HG03025 (cell line): Measurements from ENCODE around the gene RMND5A.

ENCODE experiments used
- ATAC-seq: cut with Tn5 transposase; IDR thresholded peaks from one replicate; pipeline ENCODE4 v1.9.1; 2021; ENCODE audit warnings: mild to moderate bottlenecking, moderate library complexity; ENCODE audit not compliant: unreplicated experiment, low FRiP score

The RMND5A gene

GRCh38 chr2:86719637-86720539 is at the start of gene RMND5A:
TSS of gene RMND5A (plus strand) at chr2:86720291. CDS start at chr2:86720668, 377 bp downstream.
- peak; percentile 91 for ATAC-seq

DNA sequence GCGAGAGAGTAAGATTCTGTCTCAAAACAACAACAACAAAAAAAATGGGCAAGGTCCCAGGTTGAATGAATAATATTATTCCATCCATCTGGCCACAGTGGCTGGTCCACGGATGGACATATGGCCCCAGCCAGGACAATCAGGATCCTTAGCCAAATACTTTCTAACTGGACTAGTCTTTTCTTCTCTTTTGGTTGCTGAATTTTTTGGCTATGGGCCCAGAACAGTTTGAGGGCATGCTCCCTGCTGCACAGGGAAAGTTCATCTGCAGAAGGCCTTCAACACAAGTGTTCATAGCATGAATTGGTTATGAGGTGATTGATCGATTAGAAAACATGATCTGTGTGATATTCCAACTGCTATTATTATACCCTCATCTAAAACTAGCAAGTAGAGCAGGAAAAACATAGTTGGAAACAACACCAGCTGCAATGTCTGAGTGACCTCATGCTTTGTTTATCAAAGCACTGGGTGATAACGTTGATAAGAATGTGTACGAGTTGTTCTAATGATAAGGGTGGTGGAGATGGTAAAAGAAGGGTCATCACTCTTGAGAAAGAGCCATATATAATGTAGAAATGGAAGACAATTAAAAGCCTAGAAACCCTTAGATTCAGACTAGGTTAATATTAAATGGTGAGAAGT is 48.6 kb upstream of the RMND5A start:
- ATAC-seq, result no peak

- ATAC-seq, result no peak
Observed at GRCh38 chr2:86672027-86672545, 48.0 kb upstream of the RMND5A start.

- ATAC-seq, result no peak
Observed at GRCh38 chr2:86673011-86673410, 47.1 kb upstream of the RMND5A start.

- no peak for ATAC-seq
Observed at GRCh38 chr2:86673986-86674670, 46.0 kb upstream of the RMND5A start.

GRCh38 chr2:86675104-86675503 is 45.0 kb upstream of the RMND5A start:
- ATAC-seq, result no peak

- ATAC-seq, result no peak
Observed at GRCh38 chr2:86675511-86676015, 44.5 kb upstream of the RMND5A start.

GRCh38 chr2:86677816-86678215 is 42.3 kb upstream of the RMND5A start:
- ATAC-seq, result no peak

DNA sequence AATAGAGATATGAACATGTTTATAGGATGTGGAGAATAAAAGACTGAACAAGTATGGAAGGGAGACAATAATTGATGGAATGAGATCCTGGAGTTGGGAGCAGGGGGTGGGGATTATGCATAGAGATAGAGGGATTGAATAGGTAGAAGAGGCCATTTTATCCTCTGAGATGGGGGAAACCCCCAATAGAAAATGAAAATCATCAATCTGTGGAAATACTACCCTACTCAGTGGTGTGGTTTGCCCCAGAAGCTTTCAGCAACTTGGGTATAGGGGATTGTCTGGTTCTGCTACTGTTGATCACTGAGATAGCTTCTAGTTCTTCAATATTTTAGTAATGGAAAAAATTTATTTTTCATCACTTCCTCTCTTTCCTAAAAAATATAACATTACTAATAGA is 41.1 kb upstream of the RMND5A start:
- no peak for ATAC-seq

DNA sequence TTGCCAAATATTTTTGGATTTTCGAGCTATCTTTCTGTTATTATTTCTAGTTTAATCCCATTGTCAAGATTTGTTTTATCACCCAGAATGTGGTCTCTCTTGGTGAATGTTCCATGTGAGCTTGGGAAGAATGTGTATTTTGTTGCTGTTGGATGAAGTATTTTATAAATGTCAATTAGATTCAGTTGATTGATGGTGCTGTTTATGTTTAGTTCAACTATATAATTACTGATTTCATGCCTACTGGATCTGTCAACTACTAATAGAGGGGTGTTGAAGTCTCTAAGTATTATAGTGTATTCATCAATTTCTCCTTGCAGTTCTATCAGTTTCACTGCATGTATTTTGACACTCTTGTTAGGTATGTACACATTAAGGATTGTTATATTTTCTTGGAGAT is 34.7 kb upstream of the RMND5A start:
- ATAC-seq, result no peak

DNA sequence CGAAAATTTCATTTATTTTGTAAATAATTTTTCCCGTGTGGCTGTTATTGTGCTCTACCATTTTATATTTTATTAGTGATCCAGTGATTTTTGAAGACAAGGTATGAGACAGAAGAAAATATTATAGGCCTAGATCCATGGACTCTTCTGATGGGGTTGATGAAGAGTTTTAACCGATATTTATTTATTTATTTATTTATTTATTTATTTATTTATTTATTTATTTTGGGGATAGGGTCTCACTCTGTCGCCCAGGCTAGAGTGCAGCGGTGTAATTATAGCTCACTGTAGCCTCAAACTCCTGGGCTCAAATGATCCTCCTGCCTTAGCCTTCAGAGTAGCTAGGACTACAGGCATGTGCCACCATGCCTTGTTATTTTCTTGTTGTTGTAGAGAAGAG is 33.6 kb upstream of the RMND5A start:
- ATAC-seq, result no peak

DNA sequence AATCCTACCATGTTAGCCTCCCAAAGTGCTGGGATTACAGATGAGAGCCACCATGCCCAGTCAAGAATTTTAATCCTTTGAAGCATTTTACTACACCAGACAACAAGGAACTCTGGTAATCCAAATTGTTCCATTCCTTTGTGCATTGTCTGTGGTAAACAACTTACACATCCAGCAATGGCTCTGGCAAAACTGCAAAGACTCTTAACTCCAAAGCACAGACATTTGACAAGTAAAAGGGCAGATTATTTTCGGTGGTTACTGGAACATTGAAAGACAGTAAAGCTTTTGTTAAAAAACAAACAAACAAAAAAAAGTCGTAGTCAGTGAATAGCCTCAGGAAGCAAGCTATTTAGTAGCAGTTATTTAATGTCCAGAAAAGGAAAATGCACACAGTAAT is 33.2 kb upstream of the RMND5A start:
- ATAC-seq, result no peak

DNA sequence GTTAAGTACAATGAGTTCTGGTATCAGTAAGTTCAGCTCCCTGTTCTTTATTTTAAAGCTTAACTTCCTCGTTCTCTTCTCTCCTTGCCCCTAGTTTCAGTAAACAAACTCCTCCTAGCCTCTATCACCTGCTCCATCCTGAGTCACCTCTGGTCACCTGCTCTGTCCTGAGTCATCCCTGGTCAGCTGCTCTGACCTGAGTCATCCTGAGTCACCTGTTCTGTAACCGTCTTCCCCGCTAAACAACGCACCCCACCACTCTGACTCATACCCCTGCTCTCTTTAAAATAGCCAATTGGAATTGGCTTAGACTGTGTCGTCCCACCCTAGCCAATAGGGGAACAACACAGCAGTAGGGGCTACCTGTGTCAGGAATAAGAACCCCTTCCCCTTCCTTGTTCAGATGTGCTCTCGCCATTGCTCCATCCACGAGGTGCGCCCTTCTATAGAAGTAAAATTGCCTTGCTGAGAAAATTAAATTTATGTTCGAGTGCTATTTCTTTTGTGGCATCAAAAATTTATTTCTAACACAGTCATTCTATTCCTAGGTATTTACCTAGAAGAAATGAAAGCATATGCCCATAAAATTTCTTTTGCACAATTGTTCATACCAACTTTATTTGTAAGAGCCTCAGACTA is 24.9 kb upstream of the RMND5A start:
- no peak for ATAC-seq

- no peak for ATAC-seq
Observed at GRCh38 chr2:86697551-86698104, 22.5 kb upstream of the RMND5A start.

DNA sequence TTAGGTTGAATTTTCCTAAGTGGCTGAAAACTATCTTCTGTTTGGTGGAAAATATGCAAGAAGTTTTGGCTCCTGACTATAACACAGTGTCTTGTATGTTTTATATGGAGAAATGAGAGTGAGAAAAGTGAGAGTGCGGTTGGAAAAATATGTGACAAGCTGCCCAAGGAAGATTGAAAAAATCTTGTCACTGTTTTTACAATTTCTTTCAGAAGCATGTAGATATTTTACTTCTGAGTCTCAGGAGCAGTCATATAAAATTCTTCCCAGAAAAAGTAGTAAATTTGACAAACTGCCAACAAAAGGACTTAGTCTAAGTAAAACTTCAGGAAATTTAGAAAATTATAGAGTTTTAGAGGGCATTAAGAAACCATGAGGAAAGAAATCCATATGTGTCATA is 19.4 kb upstream of the RMND5A start:
- ATAC-seq, result no peak

- ATAC-seq, result no peak
Observed at GRCh38 chr2:86703704-86704361, 16.3 kb upstream of the RMND5A start.

- no peak for ATAC-seq
Observed at GRCh38 chr2:86704459-86704971, 15.6 kb upstream of the RMND5A start.

DNA sequence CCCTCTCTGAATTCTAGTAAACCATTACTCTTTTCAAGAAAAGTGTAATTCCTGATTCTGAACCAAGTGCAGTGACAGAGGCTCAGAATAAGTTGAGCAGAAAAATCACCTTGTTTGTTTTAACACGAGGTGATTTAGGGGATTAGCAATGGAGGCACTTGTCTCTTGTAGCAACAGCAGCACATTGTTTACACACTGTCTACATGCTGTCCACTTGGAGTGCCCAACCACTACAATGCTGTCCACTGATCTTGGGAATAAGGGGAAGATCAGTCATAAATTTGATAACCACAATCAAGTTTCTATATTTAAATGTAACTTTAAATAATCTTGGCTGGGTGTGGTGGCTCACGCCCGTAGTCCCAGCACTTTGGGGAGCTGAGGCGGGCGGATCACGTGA is 13.9 kb upstream of the RMND5A start:
- no peak for ATAC-seq

DNA sequence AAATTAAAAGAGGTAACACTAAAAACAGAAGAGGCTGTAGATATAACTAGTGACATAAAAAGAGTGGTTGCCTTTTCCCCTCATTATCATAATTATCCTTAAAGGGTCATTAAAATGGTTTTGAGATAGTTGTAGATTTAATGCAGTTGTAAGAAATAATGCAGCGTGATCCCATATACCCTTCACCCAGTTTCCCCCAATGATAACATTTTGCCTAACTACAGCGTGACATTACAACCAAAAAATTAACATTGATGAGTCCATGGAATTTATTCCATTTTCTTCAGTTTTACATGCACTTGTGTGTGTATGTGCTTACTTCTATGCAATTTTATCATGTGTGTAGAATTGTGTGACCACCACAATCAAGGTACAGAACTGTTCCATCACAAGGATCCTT is 13.2 kb upstream of the RMND5A start:
- ATAC-seq, result no peak
